ENCODE results near the gene EHD4. TPM values are rescaled to one million over a fixed set of nuclear protein-coding genes. Genes with fewer than 3 reads are reported as not detected.

EHD4 gene
- total and polyA plus RNA-seq, 2 donors (not counting 3 experiments of a cell fraction or from before 2014, with no cell fraction given) = 96.7 to 128 TPM

DNA sequence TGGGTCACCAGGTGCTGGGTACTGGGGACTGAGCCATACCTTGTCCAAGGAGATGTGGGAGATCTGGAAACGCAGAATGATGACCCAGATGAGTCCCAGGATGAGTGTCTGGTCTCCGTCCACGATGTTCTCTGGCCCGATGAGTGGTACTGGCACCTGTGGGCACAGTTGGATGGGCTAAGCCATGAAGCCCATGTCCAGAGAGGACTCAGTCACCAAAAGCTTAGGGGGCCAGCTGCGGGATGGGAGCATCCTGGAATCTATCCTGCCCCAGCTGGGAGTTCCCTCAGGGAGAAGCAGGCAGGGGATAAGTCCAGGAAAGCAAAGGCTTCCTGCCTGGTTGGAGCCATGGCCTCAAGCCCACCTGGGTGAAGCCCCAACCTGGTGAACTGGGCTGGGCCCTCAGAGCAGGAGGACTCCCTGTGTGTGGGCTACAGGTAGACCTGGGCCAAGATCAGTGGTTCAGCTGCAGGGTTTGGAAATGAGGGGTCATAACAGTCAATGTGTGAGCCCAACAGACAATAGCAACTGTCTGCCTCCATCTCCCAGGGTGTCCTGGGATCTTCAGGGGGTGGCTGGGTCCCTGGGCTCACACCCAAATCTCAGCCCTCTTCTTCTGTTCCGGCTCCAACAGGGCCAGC, 82.2 kb downstream of the EHD4 start:
- ChIA-PET POLR2A (no interaction called here), CTCF (interaction anchor here (1.2 kb wide), 1 partner anchor 14 kb away, joined by 5 read pairs; no protein-coding TSS in a partner anchor)
- intact Hi-C loops (cut with micrococcal nuclease) = loop anchor here (5.0 kb wide), 1 partner anchor 63 kb away; the partner anchor contains the start of gene JMJD7
- Histone ChIP-seq H3K9me1 (replicated peaks; ENCODE audit: control insufficient read depth, extremely low read depth, insufficient read depth, low read length) (no peaks in the 10 kb centered on the region), H3K9me3 (replicated peaks; ENCODE audit: control insufficient read depth, insufficient read depth, low read length) (no peaks in the 10 kb centered on the region), H3K27me3 (ENCODE audit: control insufficient read depth in 2 of 2, insufficient read depth in 2 of 2, low read length in 2 of 2) (no peaks in the 10 kb centered on the region), H4K20me1 (replicated peaks; ENCODE audit: control insufficient read depth, extremely low read depth, insufficient read depth, low read length) (no peaks in the 10 kb centered on the region), H3K4me3 (replicated peaks in 1 of 3; ENCODE audit: insufficient read depth in 1 of 3, low read depth in 1 of 3, low read length in 3 of 3) (no peak overlapping the region), H2AFZ (ENCODE audit: low read depth, low read length) (no peak overlapping the region), H3K9ac (replicated peaks; ENCODE audit: extremely low read depth, insufficient read depth, low read length) (no peak overlapping the region), H3K36me3 (ENCODE audit: control insufficient read depth in 2 of 2, extremely low read depth in 1 of 2, insufficient read depth in 2 of 2, low read length in 2 of 2) (peaks cover 2 to 21% of the 10 kb centered on the region in 2 experiments), H3K4me2 (ENCODE audit: insufficient read depth, low read length) (no peak overlapping the region), H3K27ac (ENCODE audit: insufficient read depth, low read depth, low read length) (no peak overlapping the region), H3K79me2 (ENCODE audit: control insufficient read depth, insufficient read depth, low read length) (no peaks in the 10 kb centered on the region), H3K4me1 (ENCODE audit: control insufficient read depth, extremely low read depth, insufficient read depth, low read length) (peaks cover 12% of the 10 kb centered on the region)
- dilution Hi-C loops (cut with MboI; ENCODE audit: extremely low pct_ligation_motif_present, low sequenced_read_pairs) = no loop called here
- no TSS peak for BruUV-seq (replicated peaks)
- TF ChIP-seq POLR2A (IDR thresholded peaks at IDR 0.05; ENCODE audit: low read depth, low read length) (no peak), MYC (IDR thresholded peaks at IDR 0.05; ENCODE audit: low read depth, low read length) (no peak), FOS (IDR thresholded peaks at IDR 0.05; ENCODE audit: borderline replicate concordance, insufficient read depth, low read length) (no peak), EZH2 (IDR thresholded peaks at IDR 0.05; ENCODE audit: borderline replicate concordance, low read depth, low read length, severe bottlenecking) (no peak)
- no peak for DNase-seq (ENCODE audit: low read depth, low spot score)
- no peak for FAIRE-seq

DNA sequence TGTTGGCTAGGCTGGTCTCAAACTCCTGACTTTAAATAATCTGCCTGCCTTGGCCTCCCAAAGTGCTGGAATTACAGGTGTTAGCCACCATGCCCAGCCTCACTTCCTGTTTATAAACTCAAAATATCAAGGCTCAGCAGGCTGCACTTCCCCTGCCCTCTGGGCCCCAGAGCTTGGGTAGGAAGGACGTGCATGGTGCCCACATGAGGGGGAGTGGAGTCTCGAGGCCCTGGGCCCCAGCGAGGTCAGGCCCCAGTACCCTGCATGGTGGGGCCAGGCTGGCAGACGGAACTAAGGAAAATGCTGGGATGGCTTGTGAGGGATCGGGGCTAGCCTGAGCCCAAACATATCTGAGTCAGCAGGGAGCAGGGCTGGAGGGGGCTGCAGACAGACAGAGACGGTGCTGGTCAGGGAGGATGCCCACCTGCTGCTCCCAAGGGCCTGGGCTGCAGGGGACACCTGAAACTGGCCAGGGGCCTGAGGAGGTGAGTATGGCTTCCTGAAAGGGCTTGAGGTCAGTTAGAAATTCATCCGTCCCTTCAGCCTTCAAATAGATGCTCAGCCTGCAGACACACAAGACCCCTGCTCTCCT, 83.6 kb downstream of the EHD4 start:
- CTCF ChIA-PET = no interaction called here
- Histone ChIP-seq H3K4me1 (ENCODE audit: control insufficient read depth, extremely low read depth, insufficient read depth, low read length) (no peaks in the 10 kb centered on the region), H3K27me3 (ENCODE audit: control insufficient read depth in 2 of 2, insufficient read depth in 2 of 2, low read length in 2 of 2) (no peaks in the 10 kb centered on the region), H3K27ac (ENCODE audit: insufficient read depth, low read depth, low read length) (no peak overlapping the region), H4K20me1 (replicated peaks; ENCODE audit: control insufficient read depth, extremely low read depth, insufficient read depth, low read length) (no peaks in the 10 kb centered on the region), H2AFZ (ENCODE audit: low read depth, low read length) (no peak overlapping the region), H3K9me1 (replicated peaks; ENCODE audit: control insufficient read depth, extremely low read depth, insufficient read depth, low read length) (no peaks in the 10 kb centered on the region), H3K4me2 (ENCODE audit: insufficient read depth, low read length) (no peak overlapping the region), H3K9me3 (replicated peaks; ENCODE audit: control insufficient read depth, insufficient read depth, low read length) (no peaks in the 10 kb centered on the region), H3K36me3 (ENCODE audit: control insufficient read depth in 2 of 2, extremely low read depth in 1 of 2, insufficient read depth in 2 of 2, low read length in 2 of 2) (peaks cover 2 to 24% of the 10 kb centered on the region in 2 experiments), H3K4me3 (replicated peaks in 1 of 3; ENCODE audit: insufficient read depth in 1 of 3, low read depth in 1 of 3, low read length in 3 of 3) (no peak overlapping the region), H3K79me2 (ENCODE audit: control insufficient read depth, insufficient read depth, low read length) (no peaks in the 10 kb centered on the region), H3K9ac (replicated peaks; ENCODE audit: extremely low read depth, insufficient read depth, low read length) (no peak overlapping the region)
- dilution Hi-C loops (cut with MboI; ENCODE audit: extremely low pct_ligation_motif_present, low sequenced_read_pairs) (no loop called here), intact Hi-C loops (cut with micrococcal nuclease) (no loop called here)
- no peak for TF ChIP-seq JUN (IDR thresholded peaks at IDR 0.05; ENCODE audit: borderline replicate concordance, insufficient read depth, insufficient read length, low read depth)
- TF ChIP-seq POLR2AphosphoS5 (IDR thresholded peaks at IDR 0.05; ENCODE audit: insufficient read depth, low read depth, low read length) = no peak
- no peak for TF ChIP-seq POLR2A (IDR thresholded peaks at IDR 0.05; ENCODE audit: low read depth, low read length)
- no peak for TF ChIP-seq EZH2 (IDR thresholded peaks at IDR 0.05; ENCODE audit: borderline replicate concordance, low read depth, low read length, severe bottlenecking)
- TF ChIP-seq, protein P1, sequence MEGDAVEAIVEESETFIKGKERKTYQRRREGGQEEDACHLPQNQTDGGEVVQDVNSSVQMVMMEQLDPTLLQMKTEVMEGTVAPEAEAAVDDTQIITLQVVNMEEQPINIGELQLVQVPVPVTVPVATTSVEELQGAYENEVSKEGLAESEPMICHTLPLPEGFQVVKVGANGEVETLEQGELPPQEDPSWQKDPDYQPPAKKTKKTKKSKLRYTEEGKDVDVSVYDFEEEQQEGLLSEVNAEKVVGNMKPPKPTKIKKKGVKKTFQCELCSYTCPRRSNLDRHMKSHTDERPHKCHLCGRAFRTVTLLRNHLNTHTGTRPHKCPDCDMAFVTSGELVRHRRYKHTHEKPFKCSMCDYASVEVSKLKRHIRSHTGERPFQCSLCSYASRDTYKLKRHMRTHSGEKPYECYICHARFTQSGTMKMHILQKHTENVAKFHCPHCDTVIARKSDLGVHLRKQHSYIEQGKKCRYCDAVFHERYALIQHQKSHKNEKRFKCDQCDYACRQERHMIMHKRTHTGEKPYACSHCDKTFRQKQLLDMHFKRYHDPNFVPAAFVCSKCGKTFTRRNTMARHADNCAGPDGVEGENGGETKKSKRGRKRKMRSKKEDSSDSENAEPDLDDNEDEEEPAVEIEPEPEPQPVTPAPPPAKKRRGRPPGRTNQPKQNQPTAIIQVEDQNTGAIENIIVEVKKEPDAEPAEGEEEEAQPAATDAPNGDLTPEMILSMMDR (IDR thresholded peaks at IDR 0.05; ENCODE audit: extremely low read depth in 1 of 2, insufficient read depth in 1 of 2, low read depth in 1 of 2, low read length in 2 of 2) = no peak
- no peak for TF ChIP-seq GATA2 (IDR thresholded peaks at IDR 0.05; ENCODE audit: insufficient read depth, insufficient read length, low read depth, low read length)
- TF ChIP-seq, protein P2, sequence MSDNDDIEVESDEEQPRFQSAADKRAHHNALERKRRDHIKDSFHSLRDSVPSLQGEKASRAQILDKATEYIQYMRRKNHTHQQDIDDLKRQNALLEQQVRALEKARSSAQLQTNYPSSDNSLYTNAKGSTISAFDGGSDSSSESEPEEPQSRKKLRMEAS (IDR thresholded peaks at IDR 0.05; ENCODE audit: insufficient read depth, insufficient read length) = no peak
- TF ChIP-seq FOS (IDR thresholded peaks at IDR 0.05; ENCODE audit: borderline replicate concordance, insufficient read depth, low read length) = no peak
- TF ChIP-seq MYC (IDR thresholded peaks at IDR 0.05; ENCODE audit: low read depth, low read length) = no peak
- DNase-seq (ENCODE audit: low read depth, low spot score) (no peak), FAIRE-seq (no peak)
- BruUV-seq (replicated peaks) = no TSS peak
- POLR2A ChIA-PET = no interaction called here
